Measurements from ENCODE around the gene MAN1A2.

DNA sequence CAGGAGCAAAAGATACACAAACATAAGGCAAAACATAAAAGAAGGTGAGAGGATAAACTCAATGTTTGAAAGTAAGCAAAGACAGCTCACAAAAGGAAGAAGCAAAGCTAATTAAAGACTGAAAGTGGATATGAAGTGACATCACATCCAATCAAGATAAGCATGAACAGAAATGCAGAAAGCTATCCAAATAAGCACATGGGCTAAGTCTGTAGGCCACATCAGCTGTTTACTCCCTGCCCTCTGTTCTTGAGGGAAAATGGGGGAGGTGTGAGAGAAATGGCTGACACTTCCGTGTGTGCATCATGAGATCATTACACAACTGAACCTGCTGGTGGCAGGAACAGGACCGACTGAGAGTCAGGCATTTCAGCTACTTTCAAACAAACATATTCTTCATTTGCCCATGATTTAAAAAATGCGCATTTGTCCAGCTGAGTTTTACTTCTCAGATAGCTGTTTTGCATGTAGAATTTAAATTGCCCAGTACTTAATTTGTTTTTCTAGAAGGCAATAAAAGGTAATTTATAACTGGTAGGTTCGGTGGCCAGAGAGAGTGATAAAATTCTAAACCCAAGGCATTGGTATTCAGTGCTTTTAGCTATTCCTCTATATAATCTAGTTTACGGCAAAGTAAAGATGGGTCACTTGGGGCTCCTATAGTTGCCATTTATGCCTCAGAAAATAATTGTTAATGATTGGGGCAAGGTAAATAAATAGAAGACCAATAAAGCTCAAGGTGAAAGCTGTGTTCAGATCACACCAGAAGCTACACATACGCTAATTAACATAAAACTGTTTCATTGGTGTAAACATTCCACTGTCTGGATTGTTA lies 27.2 kb upstream of the MAN1A2 start:
- TF ChIP-seq, protein P1, sequence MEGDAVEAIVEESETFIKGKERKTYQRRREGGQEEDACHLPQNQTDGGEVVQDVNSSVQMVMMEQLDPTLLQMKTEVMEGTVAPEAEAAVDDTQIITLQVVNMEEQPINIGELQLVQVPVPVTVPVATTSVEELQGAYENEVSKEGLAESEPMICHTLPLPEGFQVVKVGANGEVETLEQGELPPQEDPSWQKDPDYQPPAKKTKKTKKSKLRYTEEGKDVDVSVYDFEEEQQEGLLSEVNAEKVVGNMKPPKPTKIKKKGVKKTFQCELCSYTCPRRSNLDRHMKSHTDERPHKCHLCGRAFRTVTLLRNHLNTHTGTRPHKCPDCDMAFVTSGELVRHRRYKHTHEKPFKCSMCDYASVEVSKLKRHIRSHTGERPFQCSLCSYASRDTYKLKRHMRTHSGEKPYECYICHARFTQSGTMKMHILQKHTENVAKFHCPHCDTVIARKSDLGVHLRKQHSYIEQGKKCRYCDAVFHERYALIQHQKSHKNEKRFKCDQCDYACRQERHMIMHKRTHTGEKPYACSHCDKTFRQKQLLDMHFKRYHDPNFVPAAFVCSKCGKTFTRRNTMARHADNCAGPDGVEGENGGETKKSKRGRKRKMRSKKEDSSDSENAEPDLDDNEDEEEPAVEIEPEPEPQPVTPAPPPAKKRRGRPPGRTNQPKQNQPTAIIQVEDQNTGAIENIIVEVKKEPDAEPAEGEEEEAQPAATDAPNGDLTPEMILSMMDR (IDR thresholded peaks at IDR 0.05), result no peak
- no peak for TF ChIP-seq POLR2A (IDR thresholded peaks at IDR 0.05)
- TF ChIP-seq POLR2AphosphoS5 (IDR thresholded peaks at IDR 0.05; ENCODE audit: insufficient read depth in 1 of 2, low read depth in 1 of 2), result peak in 1 of 2 donors; percentile 51

Data from vagina (tissue), 2 donors.